ENCODE measurements around the gene ISL1. TPM values are rescaled to one million over a fixed set of nuclear protein-coding genes. Genes with fewer than 3 reads are reported as not detected.

Gene ISL1
- total RNA-seq, 1 donor from 2014 or later = 0.67 TPM

DNA sequence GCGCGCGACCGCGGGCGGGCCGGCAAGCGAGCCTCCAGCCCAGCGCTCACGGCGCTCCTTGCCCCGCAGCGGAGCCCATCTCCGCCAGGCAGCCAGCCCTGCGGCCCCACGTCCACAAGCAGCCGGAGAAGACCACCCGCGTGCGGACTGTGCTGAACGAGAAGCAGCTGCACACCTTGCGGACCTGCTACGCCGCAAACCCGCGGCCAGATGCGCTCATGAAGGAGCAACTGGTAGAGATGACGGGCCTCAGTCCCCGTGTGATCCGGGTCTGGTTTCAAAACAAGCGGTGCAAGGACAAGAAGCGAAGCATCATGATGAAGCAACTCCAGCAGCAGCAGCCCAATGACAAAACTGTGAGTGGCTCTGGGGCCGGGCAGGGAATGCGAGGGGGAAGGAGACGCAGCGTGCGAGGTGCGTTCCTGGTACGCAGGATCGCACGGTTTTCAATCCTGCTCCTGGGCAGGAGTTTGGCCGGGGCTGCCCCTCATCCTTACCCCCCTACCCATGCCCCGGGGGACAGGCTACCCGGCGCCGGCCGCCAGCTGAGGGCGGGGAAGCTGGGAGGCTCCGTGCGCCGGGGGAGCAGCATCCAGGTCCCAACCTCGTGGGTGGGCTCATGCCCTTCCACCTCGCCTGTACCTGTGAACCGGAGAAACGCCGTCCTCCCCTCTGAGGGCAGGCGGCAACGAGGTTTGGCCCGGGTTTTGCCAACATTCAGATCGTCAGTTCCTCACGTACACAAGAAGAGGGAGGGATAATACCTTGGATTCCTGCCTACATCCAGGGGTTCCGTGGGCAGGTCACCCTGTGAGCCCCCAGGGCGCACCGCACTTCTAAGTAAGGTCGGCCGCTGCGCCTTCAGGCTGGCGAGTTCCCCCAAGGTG, 6.6 kb downstream of the ISL1 start:
- DNase-seq (ENCODE audit: low spot score) = no peak

DNA sequence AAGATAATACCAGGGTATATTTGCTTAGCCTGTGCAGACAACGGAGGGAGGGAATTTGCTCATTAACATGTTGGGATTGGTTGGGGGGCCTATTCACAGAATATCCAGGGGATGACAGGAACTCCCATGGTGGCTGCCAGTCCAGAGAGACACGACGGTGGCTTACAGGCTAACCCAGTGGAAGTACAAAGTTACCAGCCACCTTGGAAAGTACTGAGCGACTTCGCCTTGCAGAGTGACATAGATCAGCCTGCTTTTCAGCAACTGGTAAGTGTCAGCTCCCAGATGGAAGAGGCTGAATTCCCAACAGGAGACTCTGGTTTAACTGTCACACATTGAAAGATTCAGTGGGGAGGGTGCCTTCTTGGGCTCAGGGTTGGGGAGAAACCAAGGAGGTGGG, 7.9 kb downstream of the ISL1 start:
- Mint-ChIP-seq H3K36me3 (ENCODE audit: low read depth, unreplicated experiment) (no peaks in the 10 kb centered on the region), H3K4me1 (ENCODE audit: unreplicated experiment) (peaks cover 19% of the 10 kb centered on the region), H3K4me3 (ENCODE audit: unreplicated experiment) (no peak overlapping the region), H3K27ac (ENCODE audit: unreplicated experiment) (no peak overlapping the region), H3K27me3 (ENCODE audit: unreplicated experiment) (peaks cover 28% of the 10 kb centered on the region), H3K9me3 (ENCODE audit: unreplicated experiment) (no peaks in the 10 kb centered on the region)
- DNase-seq (ENCODE audit: low spot score) = no peak
- TF ChIP-seq, protein P1, sequence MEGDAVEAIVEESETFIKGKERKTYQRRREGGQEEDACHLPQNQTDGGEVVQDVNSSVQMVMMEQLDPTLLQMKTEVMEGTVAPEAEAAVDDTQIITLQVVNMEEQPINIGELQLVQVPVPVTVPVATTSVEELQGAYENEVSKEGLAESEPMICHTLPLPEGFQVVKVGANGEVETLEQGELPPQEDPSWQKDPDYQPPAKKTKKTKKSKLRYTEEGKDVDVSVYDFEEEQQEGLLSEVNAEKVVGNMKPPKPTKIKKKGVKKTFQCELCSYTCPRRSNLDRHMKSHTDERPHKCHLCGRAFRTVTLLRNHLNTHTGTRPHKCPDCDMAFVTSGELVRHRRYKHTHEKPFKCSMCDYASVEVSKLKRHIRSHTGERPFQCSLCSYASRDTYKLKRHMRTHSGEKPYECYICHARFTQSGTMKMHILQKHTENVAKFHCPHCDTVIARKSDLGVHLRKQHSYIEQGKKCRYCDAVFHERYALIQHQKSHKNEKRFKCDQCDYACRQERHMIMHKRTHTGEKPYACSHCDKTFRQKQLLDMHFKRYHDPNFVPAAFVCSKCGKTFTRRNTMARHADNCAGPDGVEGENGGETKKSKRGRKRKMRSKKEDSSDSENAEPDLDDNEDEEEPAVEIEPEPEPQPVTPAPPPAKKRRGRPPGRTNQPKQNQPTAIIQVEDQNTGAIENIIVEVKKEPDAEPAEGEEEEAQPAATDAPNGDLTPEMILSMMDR (IDR thresholded peaks at IDR 0.05; ENCODE audit: unreplicated experiment) = no peak

More for the DNA sequence above, 6.6 kb downstream of the ISL1 start:
- Mint-ChIP-seq H3K9me3 (ENCODE audit: unreplicated experiment) (no peaks in the 10 kb centered on the region), H3K4me1 (ENCODE audit: unreplicated experiment) (peaks cover 24% of the 10 kb centered on the region), H3K4me3 (ENCODE audit: unreplicated experiment) (no peak overlapping the region), H3K27ac (ENCODE audit: unreplicated experiment) (no peak overlapping the region), H3K36me3 (ENCODE audit: low read depth, unreplicated experiment) (no peaks in the 10 kb centered on the region), H3K27me3 (ENCODE audit: unreplicated experiment) (peaks cover 24% of the 10 kb centered on the region)
- TF ChIP-seq, protein P1 (IDR thresholded peaks at IDR 0.05; ENCODE audit: unreplicated experiment) = no peak

DNA sequence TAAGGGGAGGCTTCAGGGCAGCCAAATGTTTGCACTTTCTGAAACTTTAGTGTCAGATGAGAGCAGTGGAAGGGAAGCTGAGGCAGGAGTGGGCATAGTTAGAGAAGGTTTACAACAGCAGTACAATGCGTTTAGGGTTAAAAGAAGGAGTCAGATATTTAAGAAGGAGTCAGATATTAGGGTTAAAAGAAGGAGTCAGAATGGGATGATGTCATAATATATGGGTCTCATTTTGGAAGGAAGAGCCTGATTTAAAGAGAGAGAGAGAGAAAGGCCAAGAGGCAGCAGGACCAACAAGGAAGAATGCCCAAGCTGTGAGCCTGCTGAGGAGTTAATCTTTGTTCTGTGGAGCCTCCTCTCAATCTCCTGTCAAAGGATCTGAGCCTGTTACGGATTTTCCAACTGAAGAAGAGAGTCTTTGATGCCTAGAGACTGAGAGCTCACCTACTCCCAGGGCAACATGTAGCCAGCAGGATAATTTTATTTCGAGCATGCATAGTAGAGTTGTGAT, 9.5 kb downstream of the ISL1 start:
- Mint-ChIP-seq H3K27ac (ENCODE audit: unreplicated experiment) (no peak overlapping the region), H3K36me3 (ENCODE audit: low read depth, unreplicated experiment) (no peaks in the 10 kb centered on the region), H3K9me3 (ENCODE audit: unreplicated experiment) (no peaks in the 10 kb centered on the region), H3K27me3 (ENCODE audit: unreplicated experiment) (peaks cover 29% of the 10 kb centered on the region), H3K4me1 (ENCODE audit: unreplicated experiment) (peaks cover 9% of the 10 kb centered on the region), H3K4me3 (ENCODE audit: unreplicated experiment) (no peak overlapping the region)
- no peak for DNase-seq (ENCODE audit: low spot score)
- TF ChIP-seq, protein P1 (IDR thresholded peaks at IDR 0.05; ENCODE audit: unreplicated experiment) = no peak

DNA sequence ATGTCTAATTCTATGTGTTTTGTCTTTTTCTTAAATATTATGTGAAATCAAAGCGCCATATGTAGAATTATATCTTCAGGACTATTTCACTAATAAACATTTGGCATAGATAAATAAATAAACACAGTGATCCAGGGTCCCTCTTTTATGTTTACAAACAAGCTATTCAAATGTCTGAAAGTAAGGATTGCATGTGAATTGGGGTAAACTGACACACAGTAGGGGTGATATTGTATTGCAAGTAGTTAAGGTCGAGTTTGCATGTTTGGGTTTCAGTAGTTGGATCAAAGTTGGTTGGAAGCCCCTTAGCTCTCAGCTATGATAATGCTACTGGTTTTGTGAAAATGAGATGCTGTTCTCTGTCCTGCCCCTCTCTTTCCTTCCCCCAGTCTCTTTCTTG, 11.4 kb downstream of the ISL1 start:
- H3K4me1 Mint-ChIP-seq (ENCODE audit: unreplicated experiment) = peaks cover 12% of the 10 kb centered on the region
- no peak for DNase-seq (ENCODE audit: low spot score)
- no peaks in the 10 kb centered on the region for H3K36me3 Mint-ChIP-seq (ENCODE audit: low read depth, unreplicated experiment)
- H3K9me3 Mint-ChIP-seq (ENCODE audit: unreplicated experiment) = no peaks in the 10 kb centered on the region
- TF ChIP-seq, protein P1 (IDR thresholded peaks at IDR 0.05; ENCODE audit: unreplicated experiment) = no peak
- H3K27me3 Mint-ChIP-seq (ENCODE audit: unreplicated experiment) = peaks cover 34% of the 10 kb centered on the region
- H3K27ac Mint-ChIP-seq (ENCODE audit: unreplicated experiment) = no peak overlapping the region
- H3K4me3 Mint-ChIP-seq (ENCODE audit: unreplicated experiment) = no peak overlapping the region

DNA sequence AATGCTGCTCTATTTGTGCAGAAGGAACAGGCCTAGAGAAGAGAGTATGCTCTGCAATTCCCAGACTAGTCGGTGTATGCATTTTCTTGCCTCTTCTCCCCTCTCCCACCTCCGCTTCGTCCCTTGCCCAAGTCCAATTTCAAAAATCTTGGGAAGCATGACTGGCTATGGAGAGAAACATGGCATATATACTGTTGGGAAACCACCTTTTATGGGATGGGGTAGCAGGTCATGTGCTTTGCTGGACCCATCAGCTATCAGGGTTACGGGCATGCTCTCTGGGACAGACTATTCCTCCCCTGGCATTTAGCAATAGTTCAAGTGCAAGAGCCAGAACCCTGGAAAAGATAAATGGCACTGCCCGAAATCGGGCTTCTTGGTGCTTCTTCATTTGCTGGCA, 12.0 kb downstream of the ISL1 start:
- Mint-ChIP-seq H3K4me1 (ENCODE audit: unreplicated experiment) (peaks cover 18% of the 10 kb centered on the region), H3K9me3 (ENCODE audit: unreplicated experiment) (no peaks in the 10 kb centered on the region), H3K27me3 (ENCODE audit: unreplicated experiment) (peaks cover 37% of the 10 kb centered on the region), H3K27ac (ENCODE audit: unreplicated experiment) (no peak overlapping the region), H3K36me3 (ENCODE audit: low read depth, unreplicated experiment) (no peaks in the 10 kb centered on the region), H3K4me3 (ENCODE audit: unreplicated experiment) (no peak overlapping the region)
- no peak for DNase-seq (ENCODE audit: low spot score)
- TF ChIP-seq, protein P1 (IDR thresholded peaks at IDR 0.05; ENCODE audit: unreplicated experiment) = no peak

Measured in endothelial cell (in vitro differentiated cells).